ENCODE measurements around the gene AWAT2. TPM values are rescaled to one million over a fixed set of nuclear protein-coding genes. Genes with fewer than 3 reads are reported as not detected.

AWAT2 gene
- total RNA-seq, 1 donor from 2014 or later = 0.26 TPM

- TF ChIP-seq CTCF (IDR thresholded peaks at IDR 0.05) = no peak
- H3K36me3 ChIP-seq = no peaks in the 10 kb centered on the region
- no peaks in the 10 kb centered on the region for H3K9me3 ChIP-seq
- H3K27me3 ChIP-seq = no peaks in the 10 kb centered on the region
- H3K4me3 ChIP-seq = no peak overlapping the region
- no peak overlapping the region for H3K27ac ChIP-seq
- ATAC-seq (no peak), DNase-seq (no peak)
- H3K4me1 ChIP-seq = no peaks in the 10 kb centered on the region
- intact Hi-C loops (cut with DNase I) = no loop called here
Measured at GRCh38 chrX:70025464-70025863, 24.3 kb downstream of the AWAT2 start.

- intact Hi-C loops (cut with DNase I) = no loop called here
- H3K36me3 ChIP-seq = no peaks in the 10 kb centered on the region
- DNase-seq = no peak
- no peak for ATAC-seq
- no peaks in the 10 kb centered on the region for H3K4me1 ChIP-seq
- H3K27ac ChIP-seq = no peak overlapping the region
- no peaks in the 10 kb centered on the region for H3K27me3 ChIP-seq
- H3K9me3 ChIP-seq = no peaks in the 10 kb centered on the region
- TF ChIP-seq CTCF (IDR thresholded peaks at IDR 0.05) = no peak
- no peak overlapping the region for H3K4me3 ChIP-seq
Measured at GRCh38 chrX:70022616-70023015, 27.1 kb downstream of the AWAT2 start.

- no peaks in the 10 kb centered on the region for H3K4me1 ChIP-seq
- no peaks in the 10 kb centered on the region for H3K27me3 ChIP-seq
- no peak for DNase-seq
- no peak for TF ChIP-seq CTCF (IDR thresholded peaks at IDR 0.05)
- ATAC-seq = no peak
- H3K9me3 ChIP-seq = no peaks in the 10 kb centered on the region
- H3K27ac ChIP-seq = no peak overlapping the region
- intact Hi-C loops (cut with DNase I) = no loop called here
- H3K36me3 ChIP-seq = no peaks in the 10 kb centered on the region
- no peak overlapping the region for H3K4me3 ChIP-seq
Measured at GRCh38 chrX:70016513-70016912, 33.2 kb downstream of the AWAT2 start.

- no peak overlapping the region for H3K27ac ChIP-seq
- H3K4me3 ChIP-seq = no peak overlapping the region
- ATAC-seq (peak; percentile 31), DNase-seq (no peak)
- no peaks in the 10 kb centered on the region for H3K4me1 ChIP-seq
- no peaks in the 10 kb centered on the region for H3K9me3 ChIP-seq
- H3K36me3 ChIP-seq = no peaks in the 10 kb centered on the region
- H3K27me3 ChIP-seq = no peaks in the 10 kb centered on the region
- intact Hi-C loops (cut with DNase I) = no loop called here
- no peak for TF ChIP-seq CTCF (IDR thresholded peaks at IDR 0.05)
Measured at GRCh38 chrX:70013466-70014381, 36.0 kb downstream of the AWAT2 start.

- intact Hi-C loops (cut with DNase I) = no loop called here
- no peak overlapping the region for H3K27ac ChIP-seq
- no peaks in the 10 kb centered on the region for H3K4me1 ChIP-seq
- no peaks in the 10 kb centered on the region for H3K27me3 ChIP-seq
- ATAC-seq = no peak
- H3K9me3 ChIP-seq = no peaks in the 10 kb centered on the region
- no peak for DNase-seq
- no peak overlapping the region for H3K4me3 ChIP-seq
- H3K36me3 ChIP-seq = no peaks in the 10 kb centered on the region
- no peak for TF ChIP-seq CTCF (IDR thresholded peaks at IDR 0.05)
Measured at GRCh38 chrX:70012756-70013155, 37.0 kb downstream of the AWAT2 start.

All from upper lobe of right lung (tissue), 1 donor.